ENCODE data around the gene SLC17A9.

The SLC17A9 gene

DNA sequence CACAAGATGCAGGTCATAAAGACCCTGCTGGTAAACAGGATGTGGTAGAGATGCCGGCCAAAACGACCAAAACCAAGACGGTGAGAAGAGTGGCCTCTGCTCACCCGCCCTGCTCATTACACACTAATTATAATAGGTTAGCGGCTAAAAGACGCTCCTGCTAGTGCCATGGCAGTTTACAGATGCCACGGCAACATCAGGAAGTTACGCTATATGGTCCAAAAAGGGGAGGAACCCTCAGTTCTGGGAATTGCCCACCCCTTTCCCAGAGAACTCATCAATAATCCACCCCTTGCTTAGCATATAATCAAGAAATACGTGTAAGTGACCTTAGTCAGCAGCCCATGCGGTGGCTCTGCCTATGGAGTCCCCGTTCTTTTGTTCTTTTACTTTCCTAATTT lies 36.7 kb downstream of the SLC17A9 start:
- in situ Hi-C loops (cut with HindIII; ENCODE audit: low pct_ligation_motif_present, low pct_unique_long_range_greater_than_20kb, low sequenced_read_pairs) = no loop called here
- no peak for DNase-seq

DNA sequence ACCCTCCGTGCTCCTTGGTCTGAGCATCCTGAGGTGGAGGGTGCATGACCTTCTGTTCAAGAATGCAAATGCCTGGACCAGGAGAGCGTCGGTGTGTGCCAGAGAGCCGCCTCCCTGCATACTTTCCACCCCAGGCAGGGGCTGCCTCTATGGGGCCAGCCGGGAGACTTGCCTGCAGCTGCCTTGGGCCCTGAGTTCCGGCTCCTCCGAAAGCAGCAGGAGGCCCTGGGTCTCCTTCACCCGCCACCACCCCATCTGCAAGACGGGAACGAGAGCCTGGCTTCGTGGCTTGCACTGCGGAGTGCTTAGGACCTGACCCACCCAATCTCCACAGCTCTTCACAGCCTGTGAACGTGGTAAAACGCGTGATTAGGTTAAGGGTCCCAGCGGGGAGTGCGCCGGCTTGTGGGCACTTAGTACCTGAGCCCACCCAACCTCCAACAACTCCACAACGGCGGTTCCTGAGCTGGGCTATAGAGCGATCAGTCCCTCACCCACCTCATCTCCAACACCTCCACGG lies 37.9 kb downstream of the SLC17A9 start:
- no peak for DNase-seq
- in situ Hi-C loops (cut with HindIII; ENCODE audit: low pct_ligation_motif_present, low pct_unique_long_range_greater_than_20kb, low sequenced_read_pairs) = no loop called here

DNA sequence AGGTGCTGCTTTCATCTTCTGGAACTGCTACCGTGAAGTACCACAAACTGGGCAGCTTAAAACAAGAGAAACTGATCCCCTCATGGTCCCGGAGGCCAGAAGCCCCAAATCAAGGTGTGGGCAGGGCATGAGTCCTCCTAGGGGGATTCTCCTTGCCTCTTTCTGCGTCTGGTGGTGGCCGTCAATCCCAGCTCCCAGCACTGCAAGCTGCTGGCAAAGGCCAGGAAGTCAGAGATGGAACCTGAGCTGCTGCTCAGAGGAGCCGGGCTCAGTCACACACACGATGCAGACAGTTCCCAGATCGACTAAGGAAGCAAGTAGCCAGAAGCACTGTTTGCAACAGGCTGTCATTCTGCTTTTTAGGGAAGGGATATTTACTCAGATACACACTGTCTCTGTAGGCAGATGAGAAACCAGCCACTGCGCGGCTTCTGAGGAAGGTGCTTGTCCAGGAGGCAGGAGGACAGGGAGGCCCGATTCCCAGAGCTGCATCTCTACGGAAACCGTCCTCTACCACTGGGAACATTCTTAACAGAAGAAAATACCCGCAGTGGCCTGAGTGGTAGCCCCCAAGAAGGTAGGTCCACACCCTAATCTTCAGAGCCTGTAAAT lies 38.8 kb downstream of the SLC17A9 start:
- DNase-seq = no peak
- in situ Hi-C loops (cut with HindIII; ENCODE audit: low pct_ligation_motif_present, low pct_unique_long_range_greater_than_20kb, low sequenced_read_pairs) = no loop called here

DNA sequence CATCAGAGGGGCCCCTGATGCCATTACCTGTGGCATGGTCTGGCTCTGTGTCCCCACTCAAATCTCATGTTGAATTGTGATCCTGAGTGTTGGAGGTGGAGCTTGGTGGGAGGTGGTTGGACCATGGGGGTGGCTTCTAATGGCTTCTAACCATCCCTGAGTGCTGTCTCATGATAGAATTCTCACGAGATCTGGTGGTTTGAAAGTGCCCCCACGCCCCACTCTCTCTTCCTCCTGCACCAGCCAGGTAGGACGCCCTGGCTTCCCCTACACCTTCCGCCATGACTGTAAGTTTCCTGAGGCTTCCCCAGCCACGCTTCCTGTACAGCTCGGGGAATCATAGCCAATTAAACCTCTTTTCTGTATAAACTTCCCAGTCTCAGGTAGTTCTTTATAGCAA lies 39.4 kb downstream of the SLC17A9 start:
- in situ Hi-C loops (cut with HindIII; ENCODE audit: low pct_ligation_motif_present, low pct_unique_long_range_greater_than_20kb, low sequenced_read_pairs) = no loop called here
- no peak for DNase-seq

DNA sequence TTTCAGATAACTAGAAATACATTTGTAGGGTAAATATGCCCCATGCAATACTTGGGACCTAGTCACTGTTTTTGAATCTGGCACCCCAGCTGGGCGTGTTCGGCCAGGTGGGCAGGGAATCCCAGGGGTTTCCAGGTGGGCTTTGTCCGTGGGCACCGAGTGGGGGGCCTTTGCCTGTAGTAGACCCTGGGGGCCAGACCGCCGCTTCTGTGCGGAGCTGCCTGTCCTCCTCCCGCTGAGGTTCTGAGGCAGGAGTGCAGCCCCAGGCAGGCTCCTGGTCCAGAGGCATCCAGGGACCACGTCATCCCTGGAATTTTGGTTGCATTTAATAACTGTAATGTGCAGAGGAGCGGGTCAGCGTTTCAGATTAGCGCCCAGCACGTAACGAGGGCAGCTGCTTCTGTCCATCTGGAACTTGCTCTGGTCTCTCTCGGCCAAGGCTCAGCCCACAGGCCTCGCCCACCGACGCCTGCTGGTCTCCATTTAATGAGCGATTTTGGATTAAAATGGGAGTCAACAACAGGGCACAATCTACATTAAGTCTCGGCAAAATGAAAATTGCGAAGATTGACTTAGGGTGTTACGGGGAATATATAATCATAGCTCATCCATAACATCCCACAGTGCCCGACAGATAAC lies 41.5 kb downstream of the SLC17A9 start:
- in situ Hi-C loops (cut with HindIII; ENCODE audit: low pct_ligation_motif_present, low pct_unique_long_range_greater_than_20kb, low sequenced_read_pairs) = no loop called here
- DNase-seq = no peak

DNA sequence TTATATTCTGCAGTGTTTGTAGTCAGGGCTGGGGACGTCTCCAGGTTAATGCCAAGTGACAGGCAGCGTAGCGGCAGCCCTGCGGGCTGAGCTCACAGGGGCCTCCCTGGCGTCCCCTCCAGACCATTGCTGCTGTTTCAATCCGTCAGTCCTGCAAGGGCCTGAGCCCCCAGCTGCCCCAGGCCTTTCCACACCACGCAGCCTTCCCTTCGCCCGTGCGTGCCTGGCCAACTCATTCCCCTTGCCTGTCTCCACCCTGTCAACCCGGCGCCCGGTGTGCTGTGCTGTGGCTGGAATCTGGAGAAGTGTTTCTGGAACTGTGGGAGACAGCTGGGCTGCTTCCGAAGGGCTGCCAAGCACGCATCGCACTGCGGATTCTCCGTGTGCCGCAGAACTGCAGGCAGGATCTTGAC lies 42.4 kb downstream of the SLC17A9 start:
- in situ Hi-C loops (cut with HindIII; ENCODE audit: low pct_ligation_motif_present, low pct_unique_long_range_greater_than_20kb, low sequenced_read_pairs) = no loop called here
- DNase-seq = no peak

DNA sequence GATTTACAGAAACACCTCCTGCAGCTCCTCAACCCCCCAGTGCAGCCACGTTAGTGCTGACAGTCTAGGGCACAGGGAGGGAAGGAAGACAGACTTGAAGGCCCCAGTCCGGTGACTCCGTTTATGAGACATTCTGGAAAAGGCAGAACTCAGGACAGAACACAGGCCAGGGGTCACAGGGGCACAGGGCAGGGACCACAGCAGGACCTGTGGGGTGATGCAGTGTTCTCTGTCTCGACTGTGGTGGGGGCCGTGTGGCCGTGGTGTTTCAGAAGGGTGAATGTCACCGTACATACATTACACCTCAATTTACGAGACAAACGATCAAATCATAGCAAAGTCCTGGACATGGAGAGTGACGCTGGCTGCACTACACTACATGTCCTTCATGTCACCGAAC lies 43.0 kb downstream of the SLC17A9 start:
- in situ Hi-C loops (cut with HindIII; ENCODE audit: low pct_ligation_motif_present, low pct_unique_long_range_greater_than_20kb, low sequenced_read_pairs) = no loop called here

DNA sequence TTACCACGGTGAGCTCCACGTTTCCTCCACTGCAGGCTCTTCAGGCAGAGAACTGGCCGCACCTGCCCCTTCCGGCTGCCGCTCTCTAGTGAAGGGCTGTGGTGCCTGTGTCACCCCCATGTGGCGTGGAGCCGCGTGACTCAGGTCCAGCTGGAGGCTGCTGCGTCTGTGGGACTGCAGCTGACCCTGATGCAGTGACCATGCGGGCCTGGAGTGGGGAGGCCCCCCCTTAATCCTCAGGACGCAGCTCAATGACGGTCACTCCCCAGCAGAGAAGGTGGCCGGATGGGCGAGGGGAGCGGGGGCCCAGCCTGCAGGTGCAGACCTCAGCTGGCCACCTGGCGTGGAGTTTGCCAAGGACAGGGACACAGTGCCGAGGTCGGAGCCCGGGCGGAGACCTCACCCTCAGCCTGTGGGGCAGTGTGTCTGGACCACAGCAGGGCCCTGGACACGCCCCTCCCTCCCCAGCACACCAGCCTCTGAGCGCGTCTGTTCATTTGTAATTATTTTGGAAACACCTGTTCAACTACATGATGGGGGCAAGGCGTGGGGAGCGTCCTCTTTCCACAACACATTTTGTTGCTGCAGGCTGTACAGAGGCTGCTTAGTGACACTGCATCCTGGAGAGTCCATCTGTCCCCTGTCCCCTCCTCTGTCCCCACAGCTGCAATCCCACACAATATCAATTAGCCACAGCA lies 43.5 kb downstream of the SLC17A9 start:
- DNase-seq = no peak
- in situ Hi-C loops (cut with HindIII; ENCODE audit: low pct_ligation_motif_present, low pct_unique_long_range_greater_than_20kb, low sequenced_read_pairs) = no loop called here

More for the DNA sequence above, 43.0 kb downstream of the SLC17A9 start:
- no peak for DNase-seq

DNA sequence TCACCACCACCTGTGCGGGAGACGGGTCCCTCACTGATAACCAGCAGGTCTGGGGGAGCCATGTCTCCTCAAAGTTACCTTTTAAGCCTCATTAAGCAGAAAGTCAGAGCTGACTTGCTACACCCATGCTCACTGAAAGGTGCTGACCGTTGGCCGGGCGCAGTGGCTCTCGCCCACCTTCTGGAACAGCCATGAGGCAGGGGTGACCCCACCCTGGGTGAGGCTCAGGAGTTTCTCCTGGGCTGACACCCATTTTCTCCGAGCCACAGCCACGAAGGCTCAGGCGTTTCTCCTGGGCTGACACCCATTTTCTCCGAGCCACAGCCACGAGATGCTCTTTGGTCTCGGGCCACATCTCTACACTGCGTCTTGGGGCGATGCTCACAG lies 44.1 kb downstream of the SLC17A9 start:
- in situ Hi-C loops (cut with HindIII; ENCODE audit: low pct_ligation_motif_present, low pct_unique_long_range_greater_than_20kb, low sequenced_read_pairs) = no loop called here
- no peak for DNase-seq

DNA sequence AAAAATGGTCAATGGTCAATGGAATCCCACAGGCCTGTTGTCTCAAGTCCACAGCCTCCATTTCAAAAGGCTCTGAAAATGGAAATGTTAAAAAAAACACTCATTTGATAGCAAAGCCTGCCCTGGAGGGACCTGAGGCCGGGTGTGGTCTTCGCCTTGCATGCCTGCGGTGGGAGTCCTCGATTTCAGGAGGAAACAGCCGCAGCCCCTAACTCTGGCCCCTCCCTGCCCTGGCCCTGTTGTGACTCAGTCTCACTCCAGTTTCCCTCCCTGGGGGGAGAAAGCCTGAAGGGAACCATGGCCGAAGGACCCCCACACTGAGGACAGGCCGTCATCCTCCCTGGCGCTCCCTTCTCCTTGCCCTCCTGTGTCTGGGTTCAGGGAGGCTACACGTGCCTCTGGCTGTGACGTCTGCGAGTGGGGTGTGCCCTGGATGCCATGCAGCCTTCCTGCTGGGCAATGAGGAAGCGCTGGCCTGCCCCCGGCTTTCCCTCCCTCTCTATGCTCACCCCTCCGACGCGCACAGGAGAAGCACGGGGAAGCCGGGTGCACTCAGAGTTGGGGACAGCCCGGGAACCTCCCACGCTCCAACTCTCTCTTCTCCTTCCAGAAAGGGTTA lies 45.0 kb downstream of the SLC17A9 start:
- DNase-seq = no peak
- in situ Hi-C loops (cut with HindIII; ENCODE audit: low pct_ligation_motif_present, low pct_unique_long_range_greater_than_20kb, low sequenced_read_pairs) = no loop called here

DNA sequence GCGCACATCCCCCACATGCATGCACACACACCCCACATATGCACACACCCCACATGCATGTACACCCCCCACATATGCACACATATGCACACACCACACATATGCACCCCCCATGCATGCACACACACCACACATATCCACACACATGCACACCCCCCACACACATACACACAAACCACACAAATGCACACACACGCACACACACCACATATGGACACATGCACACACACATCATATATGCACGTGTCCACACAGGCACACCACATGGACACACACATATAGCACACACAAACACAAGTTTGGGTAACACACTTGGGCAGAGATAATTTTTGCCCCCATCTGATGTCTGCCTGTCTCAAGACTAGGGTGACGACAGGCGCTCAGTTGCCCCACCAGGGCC lies 45.9 kb downstream of the SLC17A9 start:
- DNase-seq = no peak
- in situ Hi-C loops (cut with HindIII; ENCODE audit: low pct_ligation_motif_present, low pct_unique_long_range_greater_than_20kb, low sequenced_read_pairs) = no loop called here

DNA sequence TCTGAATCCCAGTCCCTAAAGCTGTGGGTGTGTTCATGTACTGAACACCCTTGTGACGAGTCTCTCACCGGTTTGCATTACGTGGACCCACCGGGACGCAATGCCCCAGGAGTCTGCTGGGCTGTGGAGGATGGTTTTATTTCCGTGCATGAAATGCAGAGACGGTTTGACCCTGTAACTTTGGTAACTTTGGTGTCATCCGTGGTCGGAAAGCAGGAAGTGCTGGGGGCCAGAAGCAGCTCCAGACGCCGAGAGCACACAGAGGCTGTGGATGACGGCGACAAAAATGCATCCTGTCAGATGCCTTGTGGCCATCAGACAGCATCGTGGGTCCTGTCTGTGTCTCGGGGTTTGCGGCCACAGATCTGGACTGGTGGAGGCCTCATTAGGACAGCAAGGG lies 47.1 kb downstream of the SLC17A9 start:
- no peak for DNase-seq
- in situ Hi-C loops (cut with HindIII; ENCODE audit: low pct_ligation_motif_present, low pct_unique_long_range_greater_than_20kb, low sequenced_read_pairs) = no loop called here

DNA sequence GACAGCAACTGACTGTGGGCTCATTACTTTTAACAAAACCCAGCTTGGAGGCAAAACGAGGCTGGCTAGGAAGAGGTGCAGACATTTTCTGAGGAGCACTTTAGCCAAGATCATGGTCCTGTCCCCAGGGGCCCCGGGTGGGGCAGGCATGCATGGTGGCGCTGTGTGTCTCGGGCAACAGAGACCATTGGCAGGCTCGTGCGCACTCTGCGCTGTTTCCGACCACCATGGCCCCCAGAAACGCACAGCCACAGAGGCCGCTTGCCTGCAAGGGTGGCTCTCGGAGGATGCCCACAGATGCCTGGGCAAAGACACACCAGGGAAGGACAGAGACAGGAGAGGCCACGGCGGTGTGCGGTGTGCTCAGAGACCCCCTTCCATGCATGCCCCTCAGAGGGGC lies 47.5 kb downstream of the SLC17A9 start:
- no peak for DNase-seq
- in situ Hi-C loops (cut with HindIII; ENCODE audit: low pct_ligation_motif_present, low pct_unique_long_range_greater_than_20kb, low sequenced_read_pairs) = no loop called here

DNA sequence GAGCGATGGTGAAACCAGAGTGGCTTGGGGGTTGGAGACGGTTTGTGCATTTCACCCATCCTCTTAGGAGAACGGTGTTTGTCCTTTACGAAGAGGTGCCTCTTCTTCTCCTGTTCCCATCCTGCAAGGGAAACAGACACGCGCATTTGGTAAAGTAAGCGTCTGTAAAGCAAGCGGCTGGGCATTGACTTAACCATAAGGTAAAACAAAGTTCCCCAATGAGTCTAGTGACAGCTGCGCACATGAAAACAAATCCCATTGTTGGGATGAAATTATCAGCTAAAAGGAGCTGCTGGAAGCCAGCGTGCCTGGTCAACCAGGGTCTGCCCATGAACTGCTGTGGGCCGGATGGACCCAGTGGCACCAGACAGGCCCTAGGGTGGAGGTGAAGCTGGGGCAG lies 48.4 kb downstream of the SLC17A9 start:
- no peak for DNase-seq
- in situ Hi-C loops (cut with HindIII; ENCODE audit: low pct_ligation_motif_present, low pct_unique_long_range_greater_than_20kb, low sequenced_read_pairs) = no loop called here

DNA sequence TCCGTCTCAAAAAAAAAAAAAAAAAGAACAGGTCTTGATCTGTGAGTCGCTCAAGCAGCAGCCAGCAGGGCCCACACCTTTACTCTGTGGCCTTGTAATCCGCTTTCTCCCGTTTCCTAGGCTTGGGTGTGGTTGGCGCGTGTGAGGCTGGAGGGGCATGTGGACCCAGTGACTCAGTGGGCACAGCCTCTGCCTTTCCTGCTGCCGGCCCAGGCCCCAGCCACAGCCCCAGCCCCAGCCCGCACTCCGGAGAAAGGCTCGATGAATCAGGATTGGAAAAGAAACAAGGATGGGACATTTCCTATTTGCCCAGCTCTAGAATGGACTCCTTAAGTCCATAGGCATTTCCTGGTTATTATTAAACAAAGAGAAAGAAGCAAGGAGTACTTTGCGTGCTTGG lies 50.0 kb downstream of the SLC17A9 start:
- DNase-seq = no peak
- in situ Hi-C loops (cut with HindIII; ENCODE audit: low pct_ligation_motif_present, low pct_unique_long_range_greater_than_20kb, low sequenced_read_pairs) = no loop called here

DNA sequence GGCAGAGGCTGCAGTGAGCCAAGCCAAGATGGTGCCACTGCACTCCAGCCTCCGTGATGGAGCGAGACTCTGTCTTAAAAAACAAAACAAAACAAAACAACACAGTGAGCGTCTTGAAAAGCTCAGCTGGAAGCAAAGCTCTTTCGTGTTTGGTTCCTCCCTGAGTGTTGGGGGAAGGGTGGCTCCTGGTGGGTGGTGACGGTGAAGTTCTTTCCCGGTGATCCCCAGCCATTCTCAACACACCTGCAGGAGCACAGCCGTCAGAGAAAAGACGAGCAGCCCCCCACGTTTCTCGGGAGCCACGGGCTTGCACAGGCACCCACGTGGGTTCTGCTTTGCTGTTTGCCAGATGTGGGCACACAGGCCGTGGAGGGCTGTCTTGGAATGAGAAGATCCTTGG lies 51.0 kb downstream of the SLC17A9 start:
- no peak for DNase-seq
- in situ Hi-C loops (cut with HindIII; ENCODE audit: low pct_ligation_motif_present, low pct_unique_long_range_greater_than_20kb, low sequenced_read_pairs) = no loop called here

DNA sequence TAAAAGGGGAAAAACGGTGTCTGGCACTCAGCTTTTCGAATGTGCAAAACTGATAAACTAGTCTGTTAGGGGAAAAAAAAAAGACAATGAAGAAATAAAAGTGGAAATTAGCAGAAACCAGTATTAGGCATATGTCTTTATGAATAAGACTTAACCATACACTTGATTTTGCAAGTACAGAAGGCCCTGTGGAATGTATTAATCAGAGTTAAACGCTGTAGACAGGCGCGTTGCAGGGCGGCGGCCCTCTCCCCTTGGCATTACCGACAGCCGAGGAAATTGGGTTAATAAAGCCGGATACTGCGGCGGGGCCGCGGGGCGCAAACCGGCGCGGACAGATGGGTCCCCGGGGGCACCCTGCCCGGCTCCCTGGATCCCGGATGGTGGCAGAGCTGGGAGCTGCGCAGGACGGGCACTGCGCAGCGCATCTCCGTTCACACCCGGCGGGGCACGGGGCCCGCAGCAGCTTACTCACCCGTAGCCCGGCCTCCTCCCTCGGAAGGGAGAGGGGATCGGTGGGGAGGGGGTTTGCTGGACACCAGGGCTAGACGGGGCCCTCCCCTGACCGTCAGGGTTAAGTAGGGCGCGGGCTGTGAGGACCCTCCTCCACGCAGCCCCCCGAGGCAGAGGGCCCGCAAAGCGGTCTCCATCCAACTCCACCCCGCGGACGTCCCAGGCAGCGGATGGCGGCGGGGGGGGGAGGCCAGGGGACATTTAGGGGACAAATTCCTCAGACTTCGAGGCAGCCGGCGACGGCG lies 52.3 kb downstream of the SLC17A9 start:
- no peak for DNase-seq
- in situ Hi-C loops (cut with HindIII; ENCODE audit: low pct_ligation_motif_present, low pct_unique_long_range_greater_than_20kb, low sequenced_read_pairs) = no loop called here

DNA sequence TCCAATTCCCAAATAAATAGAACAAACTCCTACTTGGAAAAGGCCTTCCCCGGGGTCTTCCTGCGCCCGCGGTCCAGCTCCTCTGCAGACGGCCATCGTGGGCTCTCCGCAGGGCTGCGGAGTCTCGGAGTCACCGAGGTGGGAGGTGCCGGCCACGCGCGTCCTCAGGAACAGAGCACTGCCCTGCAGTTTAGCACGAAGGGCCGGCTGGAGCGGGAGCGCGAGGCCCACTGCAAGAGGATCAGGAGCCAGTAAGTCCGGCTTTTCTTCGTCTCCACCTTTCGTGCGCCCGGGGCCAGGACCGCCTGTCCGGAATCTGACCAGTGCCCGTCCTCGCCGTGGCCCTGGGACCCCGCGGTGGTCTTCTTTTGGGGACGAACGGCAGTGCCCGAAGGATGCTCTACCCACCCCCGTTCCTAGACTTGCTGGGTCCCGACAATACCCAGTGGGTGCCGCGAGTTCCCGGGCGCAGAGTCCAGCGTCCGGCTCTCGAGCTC lies 52.9 kb downstream of the SLC17A9 start:
- in situ Hi-C loops (cut with HindIII; ENCODE audit: low pct_ligation_motif_present, low pct_unique_long_range_greater_than_20kb, low sequenced_read_pairs) = no loop called here
- no peak for DNase-seq
